Heart left ventricle (tissue), 13 donors: ENCODE measurements around the gene ASB18.

Experiments
- CTCF ChIP-seq, 12 donors: fragments of 200-600 bp; sonication (generic) in 4 of 12; IDR thresholded peaks; one replicate each; pipeline versions ENCODE4 v1.5.0 to v1.8.0; 2018 to 2022; ENCODE audit warnings: antibody characterized with exemption in 12 of 12, mild to moderate bottlenecking in 5 of 12
- POLR2A ChIP-seq, 2 donors: fragments of 450-650 bp; IDR thresholded peaks; one replicate each; pipeline ENCODE4 v1.6.1; 2017; ENCODE audit warnings: antibody characterized with exemption in 2 of 2, mild to moderate bottlenecking in 2 of 2, moderate library complexity in 2 of 2
- donor health status: ischemic (EF 13 %, LVEDD 7.1; RV severe dilation, severe dysfunction).
- donor health status: DM: no; HTN: yes; CAD: no.
- donor health status: DM: no; HTN: no; CAD: no.
- donor health status: ischemic (EF 25% LVEDD 6.9; RV normal size, moderate dysfunction).
- donor health status: ischemic (EF 25% LVEDD 5.7; RV mildly dilated, moderate dysfunction).
- donor health status: ischemic (EF 35%, LVEDD 5.7; RV mildly dilated, moderate dysfunction).
- donor health status: nonischemic (EF 11% LVEDD 7.7; RV severe dilation, severe dysfunction).
- donor health status: DM: yes; HTN: yes; CAD: no.
- donor health status: PGD.
- donor health status: ischemic (EF 29% LVEDD 5.4; RV normal size, mild dysfunction).
- donor health status: nonischemic (EF 23%, LVEDD 6.1; RV moderate dilation, normal function).

GRCh38 chr2:236208019-236208926 lies 55.9 kb downstream of the ASB18 start:
- no peak for TF ChIP-seq CTCF (IDR thresholded peaks at IDR 0.05)
- TF ChIP-seq POLR2A (IDR thresholded peaks at IDR 0.05), result no peak
